HCT116 (cell line): ENCODE measurements around the gene GJC3. TPM values are rescaled to one million over a fixed set of nuclear protein-coding genes. Genes with fewer than 3 reads are reported as not detected.

Experiments used
- ATAC-seq: fragments of 200-7000 bp; cut with Tn5 transposase; 2 replicates; pipeline ENCODE4 v1.9.1; 2020; ENCODE audit warnings: mild to moderate bottlenecking, moderate library complexity
- BruUV-seq: library from RNA; stranded (reverse); fragments of 400-500 nt; replicated peaks from 2 replicates; lab custom pipeline; 2021; lab: Mats Ljungman, UMichigan
- CTCF ChIA-PET: fragments of 300-600 bp; sonication (Branson Sonifier 250); formaldehyde crosslinking; loops from one replicate; lab custom pipeline; 2021; ENCODE audit warnings: antibody characterized with exemption; lab: Charles Lee
- POLR2A ChIA-PET: fragments of 300-600, 350-600 bp; sonication (Branson Sonifier 250); formaldehyde crosslinking; loops from one replicate; lab custom pipeline; 2021; ENCODE audit warnings: antibody characterized with exemption; lab: Charles Lee
- RAD21 ChIA-PET, 2 experiments: fragments of 300-600 bp; sonication (Branson Sonifier 250); formaldehyde crosslinking; loops; one replicate each; lab custom pipeline; 2023; ENCODE audit warnings: low total read pairs in 2 of 2; ENCODE audit not compliant: uncharacterized antibody in 2 of 2, unreplicated experiment in 2 of 2, low non-redundant PET in 1 of 2; lab: Charles Lee
- DNase-seq: peaks from one replicate; pipeline ENCODE4 v3.0.0-alpha.2; 2010; ENCODE audit warnings: low read depth, low spot score
- H2AFZ ChIP-seq: fragments of 200-600 bp; shearing (Covaris generic), sonication (generic); 2 replicates; pipeline ENCODE4 v1.6.1; 2017; ENCODE audit warnings: low read depth, mixed run types, mixed read lengths, antibody characterized with exemption, low read length; ENCODE audit not compliant: poor library complexity, severe bottlenecking
- H3K27ac ChIP-seq: 2 replicates; pipeline ENCODE4 v1.5.1; 2012; ENCODE audit warnings: low read depth, low read length
- H3K27me3 ChIP-seq: fragments of 200-600 bp; sonication (generic); 2 replicates; pipeline ENCODE4 v1.6.1; 2016; ENCODE audit warnings: mixed run types, low read length, mixed read lengths; ENCODE audit not compliant: insufficient read depth
- H3K36me3 ChIP-seq, 2 experiments: fragments of 200-500 bp in 1 of 2; fragments of 200-600 bp in 1 of 2; sonication (Bioruptor generic) in 1 of 2; sonication (generic) in 1 of 2; 2 replicates each; pipeline versions ENCODE4 v1.5.1 to v1.6.1; 2014 to 2016; ENCODE audit warnings: low read length in 2 of 2, inconsistent platforms in 1 of 2, mixed read lengths in 1 of 2, mixed run types in 1 of 2; ENCODE audit not compliant: insufficient read depth in 2 of 2, control insufficient read depth in 1 of 2
- H3K4me1 ChIP-seq, 2 experiments: fragments of 200-600 bp in 1 of 2; sonication (generic) in 1 of 2; 2 replicates each; pipeline versions ENCODE4 v1.5.1 to v1.6.1; 2012 to 2017; ENCODE audit warnings: low read length in 2 of 2, inconsistent platforms in 1 of 2, mild to moderate bottlenecking in 1 of 2, mixed read lengths in 1 of 2, mixed run types in 1 of 2, moderate library complexity in 1 of 2; ENCODE audit not compliant: insufficient read depth in 2 of 2, control insufficient read depth in 1 of 2
- H3K4me2 ChIP-seq: fragments of 200-600 bp; sonication (generic); 2 replicates; pipeline ENCODE4 v1.6.1; 2017; ENCODE audit warnings: mixed run types, low read length, mixed read lengths
- H3K4me3 ChIP-seq, 2 experiments: fragments of 200-600 bp in 1 of 2; sonication (generic) in 1 of 2; replicated peaks in 1 of 2; 2 replicates each; pipeline ENCODE4 v1.5.1; 2011 to 2016; ENCODE audit warnings: low read length in 2 of 2, control low read depth in 1 of 2, low read depth in 1 of 2, mild to moderate bottlenecking in 1 of 2, mixed read lengths in 1 of 2, mixed run types in 1 of 2
- H3K79me2 ChIP-seq: fragments of 200-600 bp; sonication (generic); 2 replicates; pipeline ENCODE4 v1.6.1; 2017; ENCODE audit warnings: mild to moderate bottlenecking, mixed run types, low read length, moderate library complexity, mixed read lengths; ENCODE audit not compliant: insufficient read depth
- H3K9ac ChIP-seq: fragments of 200-600 bp; sonication (generic); 2 replicates; pipeline ENCODE4 v1.6.1; 2016; ENCODE audit warnings: low read length, mixed read lengths
- H3K9me2 ChIP-seq: fragments of 200-600 bp; sonication (generic), shearing (Covaris generic); 2 replicates; pipeline ENCODE4 v1.6.1; 2017; ENCODE audit warnings: mixed run types, mild to moderate bottlenecking, moderate library complexity; ENCODE audit not compliant: insufficient read depth
- H3K9me3 ChIP-seq, 2 experiments: fragments of 200-500 bp in 1 of 2; fragments of 200-600 bp in 1 of 2; sonication (Bioruptor generic) in 1 of 2; sonication (generic) in 1 of 2; 2 replicates each; pipeline ENCODE4 v1.6.1; 2014 to 2017; ENCODE audit warnings: low read length in 2 of 2, mixed read lengths in 2 of 2, inconsistent platforms in 1 of 2, low read depth in 1 of 2, mild to moderate bottlenecking in 1 of 2, mixed run types in 1 of 2, moderate library complexity in 1 of 2; ENCODE audit not compliant: control insufficient read depth in 1 of 2, insufficient read depth in 1 of 2
- H4K20me1 ChIP-seq: fragments of 200-600 bp; sonication (generic), shearing (Covaris generic); 2 replicates; pipeline ENCODE4 v1.6.1; 2017; ENCODE audit warnings: mixed run types, mild to moderate bottlenecking, moderate library complexity; ENCODE audit not compliant: insufficient read depth
- CBX3 ChIP-seq: IDR thresholded peaks from 2 replicates; pipeline ENCODE4 v1.6.1; 2012; ENCODE audit warnings: low read depth
- EGR1 ChIP-seq: IDR thresholded peaks from 2 replicates; pipeline ENCODE4 v1.6.1; 2012; ENCODE audit warnings: low read depth
- ELF1 ChIP-seq: IDR thresholded peaks from 2 replicates; pipeline ENCODE4 v1.6.1; 2012; ENCODE audit warnings: low read depth, borderline replicate concordance
- EZH2 ChIP-seq: fragments of 200-600 bp; sonication (generic); IDR thresholded peaks from 2 replicates; pipeline ENCODE4 v1.6.1; 2017; ENCODE audit warnings: antibody characterized with exemption, mixed run types
- EZH2phosphoT487 ChIP-seq: fragments of 200-600 bp; IDR thresholded peaks from 2 replicates; pipeline ENCODE4 v1.6.1; 2018; ENCODE audit warnings: antibody characterized with exemption, borderline replicate concordance
- JUND ChIP-seq: IDR thresholded peaks from 2 replicates; pipeline ENCODE4 v1.6.1; 2012
- POLR2A ChIP-seq: IDR thresholded peaks from 2 replicates; pipeline ENCODE4 v1.7.0; 2011; ENCODE audit warnings: borderline replicate concordance; ENCODE audit not compliant: insufficient read depth, insufficient read length; ENCODE audit errors: extremely low read depth
- POLR2AphosphoS5 ChIP-seq: IDR thresholded peaks from 2 replicates; pipeline ENCODE4 v1.6.1; 2011; ENCODE audit warnings: mild to moderate bottlenecking, low read depth, low read length, moderate library complexity
- RAD21 ChIP-seq: IDR thresholded peaks from 2 replicates; pipeline ENCODE4 v1.6.1; 2012; ENCODE audit warnings: low read depth, mild to moderate bottlenecking
- SIN3A ChIP-seq: IDR thresholded peaks from 2 replicates; pipeline ENCODE4 v1.6.1; 2012; ENCODE audit warnings: low read depth
- SRF ChIP-seq: IDR thresholded peaks from 2 replicates; pipeline ENCODE4 v1.6.1; 2012; ENCODE audit warnings: low read depth
- TCF7L2 ChIP-seq: IDR thresholded peaks from 2 replicates; pipeline ENCODE4 v1.7.0; 2011; ENCODE audit warnings: borderline replicate concordance, inconsistent platforms; ENCODE audit not compliant: insufficient read depth, insufficient read length; ENCODE audit errors: extremely low read depth
- ZFX ChIP-seq: fragments of 450-650 bp; IDR thresholded peaks from 2 replicates; pipeline ENCODE4 v1.6.1; 2017
- ZNF274 ChIP-seq: fragments of 200-500 bp; sonication (Bioruptor generic); IDR thresholded peaks from 2 replicates; pipeline ENCODE4 v1.6.1; 2014; ENCODE audit warnings: mild to moderate bottlenecking, low read depth, low read length, inconsistent platforms
- intact Hi-C: fragments of 100-400 bp; cut with micrococcal nuclease; formaldehyde crosslinking; loops from 2 replicates; pipeline ENCODE4 v1.10.0; 2022
- total RNA-seq: library from RNA; stranded (reverse); gene quantifications from one replicate; pipeline ENCODE4 v1.2.1, GENCODE V29; 2021; ENCODE audit not compliant: unreplicated experiment
- TF ChIP-seq, protein P1 (sequence below): IDR thresholded peaks from 2 replicates; pipeline ENCODE4 v1.6.1; 2012
- TF ChIP-seq, protein P2 (sequence below): IDR thresholded peaks from 2 replicates; pipeline ENCODE4 v1.6.1; 2012
- TF ChIP-seq, protein P3 (sequence below), 3 experiments: fragments of 200-600 bp in 1 of 3; sonication (generic) in 1 of 3; IDR thresholded peaks in 2 of 3; conservative IDR thresholded peaks in 1 of 3; 2 replicates each; pipeline ENCODE4 v1.5.1; 2012 to 2017; ENCODE audit warnings: low read depth in 2 of 3, low read length in 2 of 3, antibody characterized with exemption in 1 of 3, borderline replicate concordance in 1 of 3, control low read depth in 1 of 3, mild to moderate bottlenecking in 1 of 3, mixed read lengths in 1 of 3, mixed run types in 1 of 3, moderate library complexity in 1 of 3; ENCODE audit not compliant: insufficient read depth in 1 of 3
- TF ChIP-seq, protein P4 (sequence below): IDR thresholded peaks from 2 replicates; pipeline ENCODE4 v1.6.1; 2011; ENCODE audit warnings: mild to moderate bottlenecking, low read length, moderate library complexity; ENCODE audit not compliant: insufficient replicate concordance; ENCODE audit errors: extremely low read depth

GJC3 gene
- total RNA-seq, 1 experiment from 2014 or later, result 0.76 TPM

DNA sequence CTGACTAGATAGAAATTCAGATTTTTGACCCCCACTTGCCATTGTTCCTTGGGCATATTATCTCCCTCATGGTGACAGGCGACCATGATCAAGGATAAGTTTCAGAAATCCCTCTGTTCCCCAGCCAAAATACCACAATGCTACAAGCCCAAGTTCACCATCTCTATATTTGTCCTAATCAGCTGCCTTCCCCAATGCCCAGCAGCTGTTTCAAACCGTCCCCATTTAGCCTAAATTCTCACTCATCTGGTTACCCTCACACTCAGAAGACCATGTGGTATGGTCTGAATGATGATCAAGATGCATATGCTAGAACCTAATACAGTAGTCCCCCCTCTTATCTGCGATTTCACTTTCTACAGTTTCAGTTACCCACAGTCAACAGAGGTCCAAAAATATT, 956 bp upstream of the GJC3 start:
- Histone ChIP-seq H3K4me1 (peaks cover 7 to 14% of the 10 kb centered on the region in 2 experiments; a peak in 3 of 4 replicates), H3K9ac (no peak overlapping the region), H3K27me3 (peaks cover 20% of the 10 kb centered on the region; the same call in 1 of the 2 replicates), H3K27ac (no peak overlapping the region), H2AFZ (no peak overlapping the region), H3K9me3 (no peaks in the 10 kb centered on the region), H4K20me1 (no peaks in the 10 kb centered on the region), H3K4me3 (no peak overlapping the region), H3K9me2 (no peaks in the 10 kb centered on the region), H3K4me2 (no peak overlapping the region; the same call in 1 of the 2 replicates), H3K79me2 (no peaks in the 10 kb centered on the region), H3K36me3 (no peaks in the 10 kb centered on the region)
- ChIA-PET POLR2A (no interaction called here), CTCF (no interaction called here), RAD21 (no interaction called here)
- TF ChIP-seq POLR2AphosphoS5, result no peak
- no peak for TF ChIP-seq EZH2
- TF ChIP-seq ZNF274, result no peak
- TF ChIP-seq JUND, result no peak
- no peak for TF ChIP-seq ELF1
- no peak for TF ChIP-seq SIN3A
- TF ChIP-seq, protein P1, sequence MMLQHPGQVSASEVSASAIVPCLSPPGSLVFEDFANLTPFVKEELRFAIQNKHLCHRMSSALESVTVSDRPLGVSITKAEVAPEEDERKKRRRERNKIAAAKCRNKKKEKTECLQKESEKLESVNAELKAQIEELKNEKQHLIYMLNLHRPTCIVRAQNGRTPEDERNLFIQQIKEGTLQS, result no peak
- TF ChIP-seq POLR2A, result no peak
- no peak for TF ChIP-seq ZFX
- no peak for TF ChIP-seq CBX3
- no peak for TF ChIP-seq TCF7L2
- TF ChIP-seq, protein P2, sequence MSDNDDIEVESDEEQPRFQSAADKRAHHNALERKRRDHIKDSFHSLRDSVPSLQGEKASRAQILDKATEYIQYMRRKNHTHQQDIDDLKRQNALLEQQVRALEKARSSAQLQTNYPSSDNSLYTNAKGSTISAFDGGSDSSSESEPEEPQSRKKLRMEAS, result no peak
- TF ChIP-seq, protein P3, sequence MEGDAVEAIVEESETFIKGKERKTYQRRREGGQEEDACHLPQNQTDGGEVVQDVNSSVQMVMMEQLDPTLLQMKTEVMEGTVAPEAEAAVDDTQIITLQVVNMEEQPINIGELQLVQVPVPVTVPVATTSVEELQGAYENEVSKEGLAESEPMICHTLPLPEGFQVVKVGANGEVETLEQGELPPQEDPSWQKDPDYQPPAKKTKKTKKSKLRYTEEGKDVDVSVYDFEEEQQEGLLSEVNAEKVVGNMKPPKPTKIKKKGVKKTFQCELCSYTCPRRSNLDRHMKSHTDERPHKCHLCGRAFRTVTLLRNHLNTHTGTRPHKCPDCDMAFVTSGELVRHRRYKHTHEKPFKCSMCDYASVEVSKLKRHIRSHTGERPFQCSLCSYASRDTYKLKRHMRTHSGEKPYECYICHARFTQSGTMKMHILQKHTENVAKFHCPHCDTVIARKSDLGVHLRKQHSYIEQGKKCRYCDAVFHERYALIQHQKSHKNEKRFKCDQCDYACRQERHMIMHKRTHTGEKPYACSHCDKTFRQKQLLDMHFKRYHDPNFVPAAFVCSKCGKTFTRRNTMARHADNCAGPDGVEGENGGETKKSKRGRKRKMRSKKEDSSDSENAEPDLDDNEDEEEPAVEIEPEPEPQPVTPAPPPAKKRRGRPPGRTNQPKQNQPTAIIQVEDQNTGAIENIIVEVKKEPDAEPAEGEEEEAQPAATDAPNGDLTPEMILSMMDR (IDR thresholded peaks at IDR 0.05 in 2 of 3, conservative IDR thresholded peaks at IDR 0.05 in 1 of 3; ENCODE audit: borderline replicate concordance in 1 of 3, insufficient read depth in 1 of 3, low read depth in 2 of 3, low read length in 2 of 3), result no peak
- no peak for TF ChIP-seq RAD21
- no peak for TF ChIP-seq SRF
- TF ChIP-seq EZH2phosphoT487, result no peak
- TF ChIP-seq, protein P4, sequence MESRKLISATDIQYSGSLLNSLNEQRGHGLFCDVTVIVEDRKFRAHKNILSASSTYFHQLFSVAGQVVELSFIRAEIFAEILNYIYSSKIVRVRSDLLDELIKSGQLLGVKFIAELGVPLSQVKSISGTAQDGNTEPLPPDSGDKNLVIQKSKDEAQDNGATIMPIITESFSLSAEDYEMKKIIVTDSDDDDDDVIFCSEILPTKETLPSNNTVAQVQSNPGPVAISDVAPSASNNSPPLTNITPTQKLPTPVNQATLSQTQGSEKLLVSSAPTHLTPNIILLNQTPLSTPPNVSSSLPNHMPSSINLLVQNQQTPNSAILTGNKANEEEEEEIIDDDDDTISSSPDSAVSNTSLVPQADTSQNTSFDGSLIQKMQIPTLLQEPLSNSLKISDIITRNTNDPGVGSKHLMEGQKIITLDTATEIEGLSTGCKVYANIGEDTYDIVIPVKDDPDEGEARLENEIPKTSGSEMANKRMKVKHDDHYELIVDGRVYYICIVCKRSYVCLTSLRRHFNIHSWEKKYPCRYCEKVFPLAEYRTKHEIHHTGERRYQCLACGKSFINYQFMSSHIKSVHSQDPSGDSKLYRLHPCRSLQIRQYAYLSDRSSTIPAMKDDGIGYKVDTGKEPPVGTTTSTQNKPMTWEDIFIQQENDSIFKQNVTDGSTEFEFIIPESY, result no peak
- no peak for TF ChIP-seq EGR1
- ATAC-seq (no peak), DNase-seq (no peak)
- no TSS peak for BruUV-seq
- intact Hi-C loops, result no loop called here
